Panc1 (cell line): ENCODE measurements around the gene CD80.

Experiments
- CTCF ChIP-seq: fragments of 450-650 bp; IDR thresholded peaks from 2 replicates; pipeline ENCODE4 v1.5.1; 2017; ENCODE audit warnings: mild to moderate bottlenecking
- POLR2AphosphoS5 ChIP-seq: IDR thresholded peaks from 2 replicates; pipeline ENCODE4 v1.6.1; 2012; ENCODE audit warnings: mild to moderate bottlenecking, low read depth, low read length, moderate library complexity

- TF ChIP-seq CTCF (no peak), POLR2AphosphoS5 (no peak)
Observed at GRCh38 chr3:119538772-119539171, 20.6 kb downstream of the CD80 start.
